HFFc6 (cell line): ENCODE measurements around the gene RPUSD4. TPM values are rescaled to one million over a fixed set of nuclear protein-coding genes. Genes with fewer than 3 reads are reported as not detected.

Experiments used
- DNase-seq: peaks from one replicate; pipeline ENCODE4 v3.0.0-alpha.2; 2018
- H3K27ac Mint-ChIP-seq: 2 replicates; pipeline ENCODE4 v1.8.0; 2020; ENCODE audit warnings: mild to moderate bottlenecking, mixed read lengths
- H3K27me3 Mint-ChIP-seq: 2 replicates; pipeline ENCODE4 v1.8.0; 2021; ENCODE audit warnings: mild to moderate bottlenecking, moderate library complexity, mixed read lengths; ENCODE audit not compliant: insufficient read depth
- H3K36me3 Mint-ChIP-seq: 2 replicates; pipeline ENCODE4 v1.8.0; 2021; ENCODE audit warnings: low read depth, mixed read lengths
- H3K4me1 Mint-ChIP-seq: 2 replicates; pipeline ENCODE4 v1.8.0; 2020; ENCODE audit warnings: low read depth, mixed read lengths
- H3K4me3 Mint-ChIP-seq: 2 replicates; pipeline ENCODE4 v1.8.0; 2020; ENCODE audit warnings: mild to moderate bottlenecking, moderate library complexity, mixed read lengths
- H3K9me3 Mint-ChIP-seq: 2 replicates; pipeline ENCODE4 v1.8.0; 2020; ENCODE audit warnings: mild to moderate bottlenecking, mixed read lengths
- CTCF ChIP-seq: fragments of 200-600 bp; sonication (generic); IDR thresholded peaks from 2 replicates; pipeline ENCODE4 v1.5.0; 2021; ENCODE audit warnings: antibody characterized with exemption, mild to moderate bottlenecking
- total RNA-seq, 6 experiments: library from RNA; stranded (reverse); fragmentation: NEBNext Ultra II Directional; extraction: Animal tissue kit (Norgen Biotek cat#: 25700); gene quantifications; 2 replicates in 1 of 6; 3 replicates in 5 of 6; pipeline ENCODE4 v1.2.3, GENCODE V29; 2021

Gene RPUSD4
- total RNA-seq, 6 experiments from 2014 or later = 18.8 to 20.9 (median 19.6) TPM

- H3K4me1 Mint-ChIP-seq = 0 out of 2 replicates have a peak, but pooled peaks cover 6% of the 10 kb centered on the region
- H3K4me3 Mint-ChIP-seq = no peak overlapping the region
- TF ChIP-seq CTCF = no peak
- peaks cover 41% of the 10 kb centered on the region for H3K27me3 Mint-ChIP-seq
- H3K27ac Mint-ChIP-seq = no peak overlapping the region
- no peak for DNase-seq
- peaks cover 5% of the 10 kb centered on the region; the same call in 1 of the 2 replicates for H3K36me3 Mint-ChIP-seq
- peaks cover 5% of the 10 kb centered on the region for H3K9me3 Mint-ChIP-seq
Measured at GRCh38 chr11:126152152-126152551, 59.3 kb downstream of the RPUSD4 start.

Other genes starting within 250 kb of the RPUSD4 start
- gene CDON, start 148.8 kb downstream of the RPUSD4 start, total RNA-seq = 1 to 10 TPM; 1.3 to 2.0 (median 1.9) TPM
- 10 to 100 TPM; 16.4 to 19.6 (median 17.8) TPM for gene FAM118B, start 132 bp upstream of the RPUSD4 start, total RNA-seq
- 100 to 1,000 TPM; 153 to 177 (median 162) TPM for gene SRPRA, start 57.2 kb upstream of the RPUSD4 start, total RNA-seq
- 10 to 100 TPM; 10.4 to 15.9 (median 14.9) TPM for gene FOXRED1, start 57.5 kb upstream of the RPUSD4 start, total RNA-seq
- 1 to 10 TPM; 7.6 to 9.7 (median 8.2) TPM for gene TIRAP, start 71.4 kb upstream of the RPUSD4 start, total RNA-seq
- 10 to 100 TPM; 19.0 to 26.6 (median 24.3) TPM for gene DCPS, start 92.4 kb upstream of the RPUSD4 start, total RNA-seq
- 10 to 100 TPM; 25.9 to 34.6 (median 30.0) TPM for gene ST3GAL4, start 144.0 kb upstream of the RPUSD4 start, total RNA-seq